Caki2 (cell line): ENCODE data around the gene TNIP1. TPM values are rescaled to one million over a fixed set of nuclear protein-coding genes. Genes with fewer than 3 reads are reported as not detected.

Experiments used
- DNase-seq: peaks from one replicate; pipeline ENCODE4 v3.0.0-alpha.2; 2015; ENCODE audit warnings: low read depth
- in situ Hi-C: cut with HindIII; loops from 2 replicates; pipeline ENCODE4 v1.10.0; 2016; ENCODE audit warnings: low sequenced_read_pairs, low pct_unique_long_range_greater_than_20kb, mixed read lengths
- total RNA-seq: library from RNA; depleted of rRNA; stranded (reverse); fragments of >200 nt; shearing (Covaris generic); gene quantifications from 2 replicates; pipeline ENCODE4 v1.2.3, GENCODE V29; 2014; ENCODE audit warnings: low replicate concordance

Gene TNIP1
- total RNA-seq, 1 experiment from 2014 or later = 176 TPM

- no peak for DNase-seq
- in situ Hi-C loops = no loop called here
Observed at GRCh38 chr5:151107738-151108520, 27.1 kb upstream of the TNIP1 start.

DNA sequence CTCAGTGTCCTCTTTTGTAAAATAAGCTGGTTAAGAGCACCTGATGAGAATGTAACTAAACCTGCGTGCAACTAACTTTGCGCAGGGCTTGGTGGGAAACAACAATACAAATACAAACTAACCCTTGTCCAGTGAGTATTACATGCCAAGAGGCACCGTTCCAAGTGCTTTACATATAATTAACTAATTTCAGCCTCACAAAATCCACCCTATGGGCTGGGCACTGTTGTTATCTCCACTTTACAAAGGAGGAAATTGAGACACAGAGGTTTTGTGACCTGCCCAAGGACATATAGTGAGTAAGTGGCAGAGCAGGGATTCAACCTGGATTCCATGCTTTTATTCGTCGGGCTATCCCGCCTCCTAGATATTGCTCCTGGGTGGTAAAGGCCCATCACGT, 26.2 kb upstream of the TNIP1 start:
- in situ Hi-C loops = no loop called here
- DNase-seq = no peak

- DNase-seq = no peak
Observed at GRCh38 chr5:151106509-151106908, 25.7 kb upstream of the TNIP1 start.

GRCh38 chr5:151106043-151106442, 25.2 kb upstream of the TNIP1 start:
- no peak for DNase-seq
- in situ Hi-C loops = no loop called here

More at GRCh38 chr5:151106509-151106908, 25.7 kb upstream of the TNIP1 start:
- in situ Hi-C loops = no loop called here

DNA sequence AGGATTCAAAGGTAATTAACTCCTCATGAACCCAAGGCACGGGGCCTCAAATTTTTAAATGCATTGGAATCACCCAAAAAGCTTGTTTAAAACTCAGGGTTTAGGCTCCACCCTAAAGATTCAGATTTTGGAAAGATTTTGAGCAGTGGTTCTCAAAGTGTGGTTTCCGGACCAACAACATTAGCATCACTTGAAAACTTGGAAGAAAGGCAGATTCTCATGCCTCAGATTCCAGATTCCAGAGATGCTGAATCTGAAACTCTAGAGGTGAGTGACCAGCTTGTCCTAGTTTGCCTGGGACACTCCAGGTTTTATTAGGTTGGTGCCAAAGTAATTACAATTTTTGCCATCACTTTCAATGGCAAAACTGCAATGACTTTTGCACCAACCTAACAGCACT, 24.7 kb upstream of the TNIP1 start:
- in situ Hi-C loops = no loop called here
- no peak for DNase-seq

GRCh38 chr5:151104795-151105194, 24.0 kb upstream of the TNIP1 start:
- DNase-seq = no peak
- in situ Hi-C loops = no loop called here

DNA sequence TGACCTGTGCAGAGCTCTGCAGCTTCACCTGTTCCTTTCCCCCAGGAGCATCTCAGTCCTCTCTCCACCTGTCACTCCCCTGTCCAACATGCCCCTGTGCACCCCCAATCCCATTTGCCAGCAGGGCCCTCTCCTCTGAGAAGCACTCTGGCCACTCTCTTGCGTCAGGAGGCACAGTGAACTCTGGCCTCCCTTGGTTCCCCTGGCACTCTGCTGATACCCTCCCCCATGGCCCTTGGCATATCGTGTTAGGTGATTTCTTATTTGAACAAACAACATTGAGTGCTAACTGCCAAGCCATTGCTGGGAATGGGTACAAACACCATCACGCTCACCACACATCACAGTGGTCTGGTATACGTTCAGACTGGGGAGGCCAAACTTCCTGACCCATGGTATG, 20.9 kb upstream of the TNIP1 start:
- in situ Hi-C loops = no loop called here
- no peak for DNase-seq

DNA sequence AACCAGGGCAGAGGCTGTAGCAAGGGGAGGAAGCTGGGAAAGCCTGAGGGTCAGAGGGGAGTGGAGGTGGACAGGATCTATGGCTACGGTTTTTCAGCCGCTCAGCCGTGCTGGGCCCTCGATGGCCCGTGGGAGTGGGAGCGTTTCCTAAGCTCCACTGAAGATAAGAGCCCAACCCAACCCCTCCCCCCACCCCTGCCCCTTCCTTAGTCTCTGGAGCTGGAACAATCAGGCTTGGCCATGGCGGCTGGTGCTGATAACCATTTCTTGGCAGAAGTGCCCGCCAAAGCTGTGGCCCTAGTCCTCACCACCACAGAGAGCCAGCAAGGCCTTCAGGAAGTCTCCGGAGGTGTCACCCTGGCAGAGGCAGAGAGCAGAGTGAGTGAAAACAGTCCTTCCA, 20.3 kb upstream of the TNIP1 start:
- in situ Hi-C loops = no loop called here
- no peak for DNase-seq

- no peak for DNase-seq
- in situ Hi-C loops = no loop called here
Observed at GRCh38 chr5:151100681-151101080, 19.8 kb upstream of the TNIP1 start.

GRCh38 chr5:151098768-151099121, 17.9 kb upstream of the TNIP1 start:
- in situ Hi-C loops = no loop called here
- no peak for DNase-seq

DNA sequence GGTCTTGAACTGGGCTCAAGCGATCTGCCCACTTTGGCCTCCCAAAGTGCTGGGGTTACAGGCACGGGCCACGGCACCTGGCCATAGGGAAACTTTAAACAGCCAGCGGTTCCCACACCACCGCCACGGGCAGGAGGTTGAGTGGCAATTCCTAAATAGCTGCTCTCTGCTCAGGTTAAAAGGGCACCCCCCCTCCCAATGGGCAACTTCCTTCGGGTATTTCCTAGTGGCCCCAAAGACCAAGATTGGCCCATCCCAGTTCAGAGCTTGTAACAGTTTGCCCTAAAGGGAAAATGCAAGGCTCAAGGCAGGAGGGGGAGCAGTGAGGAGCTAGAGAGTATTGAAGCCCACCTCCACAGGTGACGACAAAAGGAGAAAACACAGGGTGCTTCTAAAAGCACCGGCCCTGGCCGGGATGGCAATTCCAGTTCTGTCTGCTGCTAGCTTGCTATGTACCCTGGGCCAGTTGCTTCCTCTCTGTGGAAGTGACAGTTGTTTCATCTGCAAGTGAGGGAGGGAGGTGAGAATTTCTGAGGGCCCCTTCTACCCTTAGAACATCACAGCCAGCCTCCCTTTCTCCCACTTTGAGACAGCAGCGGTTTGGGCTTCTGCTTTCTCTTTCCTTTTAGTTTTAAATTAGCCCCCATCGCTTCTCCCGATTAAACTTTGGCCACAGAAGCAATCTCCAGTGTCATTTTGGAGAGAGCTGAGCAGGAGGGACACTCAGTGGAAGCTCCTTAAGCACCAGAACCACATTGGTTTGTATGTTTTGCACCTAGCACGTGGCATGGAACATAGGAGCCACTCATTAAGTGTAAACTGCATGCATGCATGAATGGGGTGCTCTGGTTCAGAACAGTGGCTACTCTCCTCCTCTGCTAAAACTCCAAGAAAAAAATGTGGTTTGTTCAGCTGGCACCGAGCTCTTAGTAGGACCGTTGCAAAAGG, 17.3 kb upstream of the TNIP1 start:
- in situ Hi-C loops = no loop called here
- no peak for DNase-seq

DNA sequence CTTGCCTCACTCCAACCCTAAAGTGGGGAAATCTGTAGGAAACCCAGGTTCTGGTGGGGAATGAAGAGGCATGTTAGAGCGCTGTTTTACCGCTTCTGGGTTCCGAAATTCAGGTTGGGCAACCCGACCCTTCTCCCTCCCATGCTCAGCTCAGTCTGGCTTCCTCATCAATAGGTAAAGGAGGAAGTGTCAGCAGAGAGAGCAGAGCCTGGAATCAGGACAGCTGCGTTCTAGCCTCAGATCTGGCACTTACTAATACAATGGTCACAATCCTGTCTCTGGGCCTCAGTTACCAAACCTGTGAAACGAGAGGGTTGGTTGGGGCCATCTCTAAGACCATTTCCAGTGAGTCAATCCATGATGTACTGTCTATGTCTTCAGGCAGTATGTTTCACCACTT, 16.2 kb upstream of the TNIP1 start:
- in situ Hi-C loops = no loop called here
- DNase-seq = no peak

DNA sequence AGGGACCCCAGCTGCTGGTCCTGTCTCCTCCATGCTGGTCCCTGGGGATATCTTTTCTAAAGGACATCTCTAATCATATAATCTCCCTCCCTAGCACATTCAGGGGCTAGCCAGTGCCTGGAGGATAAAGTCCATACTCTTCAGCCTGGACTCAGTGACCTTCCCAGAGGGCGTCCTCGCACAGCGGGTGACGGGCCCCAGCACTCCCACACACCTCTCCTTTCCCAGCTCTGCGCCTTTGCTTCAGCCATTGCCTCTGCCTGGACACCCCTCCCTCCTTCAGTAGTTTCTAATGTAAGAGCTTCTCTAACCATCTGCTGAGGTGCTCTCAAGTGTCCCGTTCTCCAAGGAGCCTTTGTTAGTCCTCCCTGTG, 15.2 kb upstream of the TNIP1 start:
- in situ Hi-C loops = no loop called here
- DNase-seq = no peak

- peak; percentile 29 for DNase-seq
- in situ Hi-C loops = no loop called here
Observed at GRCh38 chr5:151095341-151096000, 14.6 kb upstream of the TNIP1 start.

DNA sequence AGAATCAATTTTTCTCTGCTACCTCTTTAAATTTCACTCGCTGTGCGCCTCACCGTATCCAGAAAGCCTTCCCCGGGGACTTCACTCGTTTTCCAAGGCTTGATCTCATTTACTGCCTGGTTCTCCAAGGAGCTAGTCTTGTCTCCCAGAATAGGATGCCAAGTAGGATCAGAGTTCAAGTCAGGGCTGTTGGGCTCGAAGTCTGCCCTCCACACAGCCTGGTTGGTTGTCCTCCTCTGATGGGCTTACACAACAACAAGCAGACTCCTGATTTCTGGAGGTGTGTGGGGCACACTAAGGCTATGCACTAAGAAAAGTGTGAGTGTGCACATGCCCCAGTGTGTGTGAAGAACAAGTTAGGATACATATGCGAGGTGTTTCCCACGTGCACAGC, 14.0 kb upstream of the TNIP1 start:
- DNase-seq = no peak
- in situ Hi-C loops = no loop called here

- peak; percentile 42 for DNase-seq
- in situ Hi-C loops = no loop called here
Observed at GRCh38 chr5:151094030-151094851, 13.4 kb upstream of the TNIP1 start.

GRCh38 chr5:151093476-151093889, 12.6 kb upstream of the TNIP1 start:
- peak; percentile 36 for DNase-seq
- in situ Hi-C loops = no loop called here

DNA sequence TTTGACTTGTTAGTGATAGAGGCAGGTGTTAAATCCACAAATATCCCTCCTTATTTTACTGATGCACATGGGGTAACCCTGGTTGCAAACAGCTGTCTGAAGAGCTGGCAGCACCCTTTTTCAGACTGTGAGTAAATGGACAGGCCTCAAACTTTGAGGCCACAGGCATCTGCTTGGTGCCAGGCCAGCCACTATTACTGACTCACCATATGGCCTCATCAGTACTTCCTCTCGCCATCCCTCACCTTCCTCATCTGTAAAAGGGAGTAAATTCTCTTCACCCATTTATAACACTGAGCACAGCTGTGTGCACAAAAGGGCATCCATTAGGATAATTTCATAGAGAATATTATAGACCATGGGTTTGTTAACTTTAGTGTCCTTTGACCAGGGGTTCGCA, 11.9 kb upstream of the TNIP1 start:
- DNase-seq = peak; percentile 25
- in situ Hi-C loops = no loop called here
